Testis (tissue), 2 donors: ENCODE results near the gene PRCP.

Experiments
- CTCF ChIP-seq, 3 experiments: fragments of 450-650 bp in 2 of 3; fragments of 200-600 bp in 1 of 3; sonication (generic) in 1 of 3; IDR thresholded peaks; one replicate each; pipeline ENCODE4 v1.5.1; 2016 to 2019; ENCODE audit warnings: antibody characterized with exemption in 3 of 3, mild to moderate bottlenecking in 2 of 3, moderate library complexity in 1 of 3
- POLR2A ChIP-seq: fragments of 450-650 bp; IDR thresholded peaks from one replicate; pipeline ENCODE4 v1.6.1; 2017; ENCODE audit warnings: antibody characterized with exemption, mild to moderate bottlenecking, moderate library complexity

GRCh38 chr11:82865841-82866240 lies 34.4 kb downstream of the PRCP start:
- no peak for TF ChIP-seq CTCF (IDR thresholded peaks at IDR 0.05)
- TF ChIP-seq POLR2A, result no peak
